GM10266 (cell line): ENCODE data around the gene PHYKPL.
"Not testable (repeated sequence)": the region's sequence is repeated elsewhere in the genome, so short reads cannot be mapped to it uniquely, and the experiment has no call there.

Experiments used
- DNase-seq: peaks from one replicate; pipeline ENCODE4 v3.0.0; 2012; ENCODE audit errors: extremely low spot score
- CTCF ChIP-seq: IDR thresholded peaks from 2 replicates; pipeline ENCODE4 v1.5.1; 2012; ENCODE audit warnings: mild to moderate bottlenecking, low read depth; ENCODE audit not compliant: control insufficient read depth, insufficient read depth; ENCODE audit errors: missing control alignments

PHYKPL gene

DNA sequence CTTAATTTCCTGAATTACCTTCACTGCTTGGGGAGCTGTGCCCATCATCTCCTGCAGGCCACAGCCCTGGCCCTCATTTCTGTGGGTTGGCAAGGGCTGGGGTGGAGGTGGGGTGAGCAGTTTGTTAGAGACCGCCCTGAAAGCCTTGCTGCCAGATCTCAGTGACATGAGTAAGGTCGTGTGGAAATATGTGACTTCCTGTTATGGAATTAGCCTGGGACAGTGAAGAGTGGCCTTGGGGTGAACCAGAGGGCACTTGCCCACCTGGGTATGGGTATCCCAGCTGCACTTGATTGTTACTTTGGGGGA lies 30.7 kb downstream of the PHYKPL start:
- TF ChIP-seq CTCF = no peak
- DNase-seq = no peak

GRCh38 chr5:178201221-178201926 lies 31.2 kb downstream of the PHYKPL start:
- no peak for DNase-seq
- TF ChIP-seq CTCF = no peak

DNA sequence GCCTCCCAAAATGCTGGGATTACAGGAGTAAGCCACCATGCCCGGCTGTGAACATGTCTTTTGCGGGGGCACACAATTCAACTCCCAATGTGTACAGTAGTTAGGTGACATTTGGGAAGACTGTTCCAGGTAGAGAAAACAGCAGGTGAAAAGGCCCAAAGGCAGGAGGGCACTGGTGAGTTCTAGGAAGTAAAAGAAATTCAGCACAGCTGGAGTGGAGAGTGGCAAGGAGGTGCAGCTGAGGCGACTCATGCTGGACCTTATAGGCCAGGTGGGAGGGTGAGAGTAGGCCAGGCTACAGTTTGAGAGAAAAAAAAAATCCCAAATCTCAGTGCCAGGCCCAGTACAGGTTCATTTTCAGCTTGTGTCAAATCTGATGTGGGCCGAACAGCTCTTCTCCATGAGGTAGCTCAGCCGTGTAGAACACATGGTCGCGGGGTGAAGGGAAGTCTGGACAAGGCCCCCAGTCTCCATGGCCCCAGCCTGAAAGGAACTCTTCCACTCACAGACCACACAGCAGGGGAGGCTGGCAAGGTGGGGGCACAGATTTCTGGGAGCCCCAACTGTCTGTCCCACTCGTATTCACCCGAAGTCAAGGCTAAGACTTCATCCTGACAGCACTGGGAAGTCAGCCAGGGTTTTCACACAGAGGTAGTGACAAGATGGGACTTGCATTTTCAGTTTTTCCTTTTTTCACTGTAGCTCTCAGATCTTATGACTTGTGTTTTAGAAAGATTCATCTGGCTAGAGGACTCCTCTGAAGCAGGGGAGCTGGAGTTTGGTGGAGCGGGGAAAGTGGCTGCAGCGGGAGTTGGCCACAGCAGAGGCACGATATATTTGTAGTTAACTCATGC lies 32.8 kb downstream of the PHYKPL start:
- TF ChIP-seq CTCF = no peak
- no peak for DNase-seq

- no peak for TF ChIP-seq CTCF
These were observed 33.9 kb downstream of the PHYKPL start for GRCh38 chr5:178198706-178199105.

DNA sequence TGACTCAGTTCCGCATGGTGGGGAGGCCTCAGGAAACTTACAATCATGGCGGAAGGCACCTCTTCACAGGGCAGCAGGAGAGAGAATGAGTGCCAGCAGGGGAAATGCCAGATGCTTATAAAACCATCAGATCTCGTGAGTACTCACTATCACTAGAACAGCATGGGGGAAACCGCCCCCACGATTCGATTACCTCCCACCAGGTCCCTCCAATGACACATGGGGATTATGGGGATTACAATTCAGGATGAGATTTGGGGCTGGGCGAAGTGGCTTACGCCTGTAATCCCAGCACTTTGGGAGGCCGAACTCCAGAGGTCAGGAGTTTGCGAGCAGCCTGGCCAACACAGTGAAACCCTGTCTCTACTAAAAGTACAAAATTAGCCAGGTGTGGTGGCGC lies 34.5 kb downstream of the PHYKPL start:
- DNase-seq = not testable (repeated sequence)

More at GRCh38 chr5:178198706-178199105, 33.9 kb downstream of the PHYKPL start:
- no peak for DNase-seq

DNA sequence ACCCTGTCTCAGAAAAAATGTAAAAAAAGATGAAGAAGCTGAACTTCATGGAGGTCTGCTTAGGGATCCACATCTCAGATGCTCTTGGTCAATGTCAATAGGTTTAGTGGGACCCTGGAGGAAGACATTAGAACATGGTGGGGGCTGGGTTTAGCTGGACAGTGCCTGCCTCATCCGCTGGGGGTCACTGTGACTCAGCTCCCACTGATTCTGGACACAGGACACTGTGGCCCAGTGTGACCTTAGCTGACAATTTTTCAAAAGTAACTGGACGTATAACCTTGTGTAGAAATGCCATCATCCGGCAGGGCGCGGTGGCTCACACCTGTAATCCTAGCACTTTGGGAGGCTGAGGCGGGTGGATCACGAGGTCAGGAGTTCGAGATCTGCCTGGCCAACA lies 35.6 kb downstream of the PHYKPL start:
- no peak for DNase-seq

DNA sequence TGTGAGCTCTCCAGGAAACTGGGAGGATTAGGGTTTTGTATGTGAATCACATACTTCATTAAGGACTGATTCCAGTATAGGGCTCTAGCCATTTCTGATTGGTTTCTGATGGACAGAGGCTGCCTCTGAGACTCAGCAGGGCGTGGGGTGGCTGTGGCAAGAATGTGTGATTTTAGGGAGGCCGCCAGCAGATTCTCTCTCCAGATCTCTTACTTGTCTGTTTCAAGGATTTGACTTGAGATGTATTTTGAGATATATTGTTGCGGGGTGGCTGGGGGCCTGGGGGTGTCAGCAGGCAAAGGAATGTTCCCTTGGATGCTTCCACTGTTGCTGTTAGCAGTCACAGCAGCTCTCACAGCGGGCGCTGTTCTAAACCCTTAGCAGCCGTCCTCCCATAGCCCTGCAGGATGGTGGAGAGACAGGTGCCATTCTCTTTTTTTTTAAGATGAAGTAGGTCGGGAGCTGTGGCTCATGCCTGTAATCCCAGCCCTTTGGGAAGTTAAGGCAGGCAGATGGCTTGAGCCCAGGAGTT lies 36.3 kb downstream of the PHYKPL start:
- TF ChIP-seq CTCF = no peak
- no peak for DNase-seq

More for the DNA sequence above, 35.6 kb downstream of the PHYKPL start:
- TF ChIP-seq CTCF = peak; percentile 46

DNA sequence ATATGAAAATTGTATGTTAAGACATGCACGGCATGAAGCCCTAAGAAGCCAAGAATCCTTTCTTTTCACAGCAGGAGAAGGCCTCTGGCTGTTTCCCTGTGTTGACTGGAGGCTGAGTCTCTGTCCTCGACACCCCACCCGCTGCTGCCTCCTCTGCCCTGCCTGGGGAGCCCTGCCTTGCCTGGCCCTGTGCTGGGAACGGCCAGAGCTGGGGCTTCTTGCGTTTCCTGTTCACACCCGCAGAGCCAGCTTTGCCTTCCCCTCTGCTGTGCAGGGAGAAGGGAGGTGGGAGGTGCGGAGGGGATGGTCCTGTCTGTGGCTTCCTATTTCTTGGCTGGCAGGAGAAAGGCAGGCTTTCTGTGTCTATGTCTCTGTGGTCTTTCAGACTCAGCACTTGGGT lies 38.6 kb downstream of the PHYKPL start:
- no peak for DNase-seq
- no peak for TF ChIP-seq CTCF
